ENCODE measurements around the gene UGT1A4. TPM values are rescaled to one million over a fixed set of nuclear protein-coding genes. Genes with fewer than 3 reads are reported as not detected.

UGT1A4 gene
- total RNA-seq, 3 donors from 2014 or later = 2.4 to 7.0 (median 2.9) TPM

DNA sequence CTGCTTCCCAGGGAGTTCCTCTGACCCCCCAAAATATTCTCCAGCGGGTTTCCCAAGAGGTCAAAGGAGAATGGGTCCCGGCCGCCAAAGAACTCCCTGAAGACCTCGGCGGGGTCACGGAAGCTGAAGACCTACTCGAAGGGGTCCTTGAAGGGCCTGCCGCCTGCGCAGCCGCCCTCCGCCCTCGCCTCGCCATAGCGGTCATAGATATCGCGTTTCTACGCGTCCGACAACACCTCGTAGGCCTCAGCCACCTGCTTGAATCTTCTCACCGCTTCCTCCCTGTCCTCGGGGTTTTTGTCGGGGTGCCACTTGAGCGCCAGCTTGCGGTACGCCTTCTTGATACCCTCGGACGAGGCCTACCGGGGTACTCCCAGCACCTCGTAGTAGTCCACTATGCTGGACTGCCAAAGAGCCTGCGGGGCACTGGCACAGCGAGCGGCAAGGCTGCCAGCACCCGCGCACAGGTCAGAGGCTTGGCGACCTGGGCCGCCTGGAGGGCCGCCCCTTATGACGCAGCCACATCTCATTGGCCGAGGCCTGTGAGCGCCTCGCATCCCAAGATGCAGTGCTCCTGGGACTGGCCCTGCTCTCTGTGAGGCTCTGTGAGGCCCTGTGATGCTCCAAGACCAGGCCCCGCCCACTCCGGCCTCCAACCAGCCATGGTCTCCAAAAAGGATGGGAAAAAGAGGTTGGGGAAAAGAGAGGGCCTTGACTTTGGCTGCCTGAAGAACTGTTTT lies 36.5 kb downstream of the UGT1A4 start:
- no peak for DNase-seq
- intact Hi-C loops (cut with DNase I, micrococcal nuclease) = no loop called here
- Histone ChIP-seq H3K36me3 (ENCODE audit: low read depth) (no peaks in the 10 kb centered on the region), H3K4me3 (no peak overlapping the region), H3K4me1 (ENCODE audit: low read depth) (peaks cover 19% of the 10 kb centered on the region), H3K9me3 (peaks cover 8% of the 10 kb centered on the region)
- no peak for ATAC-seq
- TF ChIP-seq, protein P1, sequence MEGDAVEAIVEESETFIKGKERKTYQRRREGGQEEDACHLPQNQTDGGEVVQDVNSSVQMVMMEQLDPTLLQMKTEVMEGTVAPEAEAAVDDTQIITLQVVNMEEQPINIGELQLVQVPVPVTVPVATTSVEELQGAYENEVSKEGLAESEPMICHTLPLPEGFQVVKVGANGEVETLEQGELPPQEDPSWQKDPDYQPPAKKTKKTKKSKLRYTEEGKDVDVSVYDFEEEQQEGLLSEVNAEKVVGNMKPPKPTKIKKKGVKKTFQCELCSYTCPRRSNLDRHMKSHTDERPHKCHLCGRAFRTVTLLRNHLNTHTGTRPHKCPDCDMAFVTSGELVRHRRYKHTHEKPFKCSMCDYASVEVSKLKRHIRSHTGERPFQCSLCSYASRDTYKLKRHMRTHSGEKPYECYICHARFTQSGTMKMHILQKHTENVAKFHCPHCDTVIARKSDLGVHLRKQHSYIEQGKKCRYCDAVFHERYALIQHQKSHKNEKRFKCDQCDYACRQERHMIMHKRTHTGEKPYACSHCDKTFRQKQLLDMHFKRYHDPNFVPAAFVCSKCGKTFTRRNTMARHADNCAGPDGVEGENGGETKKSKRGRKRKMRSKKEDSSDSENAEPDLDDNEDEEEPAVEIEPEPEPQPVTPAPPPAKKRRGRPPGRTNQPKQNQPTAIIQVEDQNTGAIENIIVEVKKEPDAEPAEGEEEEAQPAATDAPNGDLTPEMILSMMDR (IDR thresholded peaks at IDR 0.05) = no peak

- TF ChIP-seq, protein P1 (IDR thresholded peaks at IDR 0.05) = no peak
These were observed 38.0 kb downstream of the UGT1A4 start for GRCh38 chr2:233756429-233757081.

GRCh38 chr2:233758141-233758540 lies 39.6 kb downstream of the UGT1A4 start:
- TF ChIP-seq, protein P1 (IDR thresholded peaks at IDR 0.05) = no peak
- ATAC-seq (peak; percentile 76), DNase-seq (no peak)
- no peaks in the 10 kb centered on the region for H3K9me3 ChIP-seq
- H3K36me3 ChIP-seq (ENCODE audit: low read depth) = no peaks in the 10 kb centered on the region
- no peak overlapping the region for H3K4me3 ChIP-seq
- peaks cover 19% of the 10 kb centered on the region for H3K4me1 ChIP-seq (ENCODE audit: low read depth)
- intact Hi-C loops (cut with DNase I, micrococcal nuclease) = no loop called here

More at GRCh38 chr2:233756429-233757081, 38.0 kb downstream of the UGT1A4 start:
- peaks cover 19% of the 10 kb centered on the region for H3K4me1 ChIP-seq (ENCODE audit: low read depth)
- ATAC-seq = peak; percentile 92
- H3K36me3 ChIP-seq (ENCODE audit: low read depth) = no peaks in the 10 kb centered on the region
- no peak overlapping the region for H3K4me3 ChIP-seq
- H3K9me3 ChIP-seq = no peaks in the 10 kb centered on the region
- intact Hi-C loops (cut with DNase I, micrococcal nuclease) = no loop called here
- DNase-seq = peak in 1 of 3 donors; percentile 42

- ATAC-seq (no peak), DNase-seq (no peak)
- H3K9me3 ChIP-seq = no peaks in the 10 kb centered on the region
- peaks cover 19% of the 10 kb centered on the region for H3K4me1 ChIP-seq (ENCODE audit: low read depth)
- H3K4me3 ChIP-seq = no peak overlapping the region
- H3K36me3 ChIP-seq (ENCODE audit: low read depth) = no peaks in the 10 kb centered on the region
- intact Hi-C loops (cut with DNase I, micrococcal nuclease) = no loop called here
- TF ChIP-seq, protein P1 (IDR thresholded peaks at IDR 0.05) = no peak
These were observed 40.3 kb downstream of the UGT1A4 start for GRCh38 chr2:233758849-233759248.

- Histone ChIP-seq H3K4me3 (no peak within 1 kb of the TSS), H3K36me3 (ENCODE audit: low read depth) (no peaks in the 10 kb centered on the region), H3K9me3 (no peaks in the 10 kb centered on the region), H3K4me1 (ENCODE audit: low read depth) (peaks cover 25% of the 10 kb centered on the region)
- TF ChIP-seq, protein P1 (IDR thresholded peaks at IDR 0.05) = no peak
- ATAC-seq (no peak), DNase-seq (no peak)
- intact Hi-C loops (cut with DNase I, micrococcal nuclease) = no loop called here
These were observed 41.5 kb downstream of the UGT1A4 start, which contains the start of gene UGT1A1 for GRCh38 chr2:233760043-233760442. Gene UGT1A1 (plus strand): TSS chr2:233760270. CDS start chr2:233760288, 18 bp downstream.
